Measurements from ENCODE around the gene SLC6A3.
A peak's percentile ranks its signal among the peaks of the same experiment; 100 is the strongest.

The SLC6A3 gene

DNA sequence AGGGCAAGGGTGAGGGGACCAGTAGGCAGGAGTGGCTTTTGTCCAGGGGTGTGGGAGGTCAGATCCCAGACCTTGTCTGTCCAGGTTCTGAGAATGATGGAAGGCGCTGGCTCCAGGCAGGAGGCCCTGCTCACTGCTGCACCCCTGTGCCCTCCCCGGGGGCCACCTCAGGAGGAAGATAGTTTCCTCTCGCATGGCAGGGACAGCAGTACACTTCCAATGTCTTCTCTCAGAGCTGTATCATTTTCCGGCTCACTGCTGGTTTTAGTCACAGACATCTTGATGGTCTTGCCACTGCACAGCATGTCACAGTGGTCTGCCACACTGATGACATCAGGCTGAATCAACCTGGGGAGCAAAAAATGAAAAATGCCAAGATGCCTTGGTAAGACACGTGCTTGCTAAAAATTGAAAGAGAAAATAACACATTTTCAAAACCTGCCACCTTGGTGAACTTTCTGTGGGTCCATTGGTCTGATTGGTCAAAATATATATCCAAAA is 3.3 kb upstream of the SLC6A3 start:
- no CpG with 5 or more reads among the region's 5 CpGs for WGBS (ENCODE audit: insufficient coverage, insufficient read length)
- Histone ChIP-seq H3K4me3 (ENCODE audit: low read length) (no peak overlapping the region), H3K27me3 (ENCODE audit: control insufficient read depth, insufficient read depth, low read length) (peaks cover 31% of the 10 kb centered on the region), H3K27ac (ENCODE audit: low read length) (no peak overlapping the region), H3K4me1 (ENCODE audit: control insufficient read depth, insufficient read depth, low read length) (no peaks in the 10 kb centered on the region), H3K9me3 (ENCODE audit: control insufficient read depth, insufficient read depth, low read length) (no peaks in the 10 kb centered on the region), H3K36me3 (ENCODE audit: control insufficient read depth, insufficient read depth, low read length) (no peaks in the 10 kb centered on the region)
- no peak for DNase-seq (ENCODE audit: low read depth, low spot score)

- WGBS (ENCODE audit: insufficient coverage, insufficient read length) = no CpG with 5 or more reads among the region's 16 CpGs
- Histone ChIP-seq H3K9me3 (ENCODE audit: control insufficient read depth, insufficient read depth, low read length) (no peaks in the 10 kb centered on the region), H3K4me1 (ENCODE audit: control insufficient read depth, insufficient read depth, low read length) (no peaks in the 10 kb centered on the region), H3K27ac (ENCODE audit: low read length) (no peak overlapping the region), H3K36me3 (ENCODE audit: control insufficient read depth, insufficient read depth, low read length) (no peaks in the 10 kb centered on the region), H3K27me3 (ENCODE audit: control insufficient read depth, insufficient read depth, low read length) (peaks cover 37% of the 10 kb centered on the region), H3K4me3 (ENCODE audit: low read length) (no peak overlapping the region)
- DNase-seq (ENCODE audit: low read depth, low spot score) = no peak
Measured at GRCh38 chr5:1447671-1448361, 2.6 kb upstream of the SLC6A3 start.

DNA sequence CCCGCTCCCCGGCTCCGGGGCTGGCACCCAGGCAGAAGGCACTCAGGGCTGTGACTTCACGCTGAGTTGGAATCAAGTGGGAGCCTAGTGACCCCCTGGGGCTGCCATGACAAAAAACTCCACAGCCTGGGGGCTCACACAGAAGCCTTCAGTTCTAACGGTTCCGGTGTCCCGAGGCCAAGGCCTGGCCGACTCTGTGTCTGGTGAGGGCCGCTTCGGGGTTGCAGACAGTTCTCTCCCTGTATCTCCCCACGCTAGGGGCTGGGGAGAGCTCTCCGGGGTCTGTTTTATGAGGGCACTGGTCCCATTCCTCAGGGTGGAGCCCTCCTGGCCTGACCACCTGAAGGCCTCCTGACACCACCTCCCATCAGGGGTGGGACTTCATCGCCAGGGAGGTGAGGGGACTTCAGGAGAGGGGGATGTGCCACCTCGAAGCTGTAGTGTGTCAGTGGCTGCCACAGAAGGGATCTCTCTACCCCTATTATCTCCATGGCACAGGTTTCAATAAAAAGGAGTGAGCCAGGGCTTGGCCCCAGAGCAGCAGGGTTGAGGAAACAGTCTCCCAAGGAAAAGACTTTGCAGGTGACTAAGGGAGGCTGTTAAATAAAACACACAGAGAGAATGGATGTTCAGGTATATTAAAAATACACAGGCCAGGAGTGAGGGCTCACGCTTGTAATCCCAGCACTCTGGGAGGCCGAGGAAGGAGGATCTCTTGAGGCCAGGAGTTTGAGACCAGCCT is 1.5 kb upstream of the SLC6A3 start:
- Histone ChIP-seq H3K27me3 (ENCODE audit: control insufficient read depth, insufficient read depth, low read length) (peaks cover 39% of the 10 kb centered on the region), H3K36me3 (ENCODE audit: control insufficient read depth, insufficient read depth, low read length) (no peaks in the 10 kb centered on the region), H3K4me3 (ENCODE audit: low read length) (no peak overlapping the region), H3K27ac (ENCODE audit: low read length) (no peak overlapping the region), H3K9me3 (ENCODE audit: control insufficient read depth, insufficient read depth, low read length) (no peaks in the 10 kb centered on the region), H3K4me1 (ENCODE audit: control insufficient read depth, insufficient read depth, low read length) (no peaks in the 10 kb centered on the region)
- no peak for DNase-seq (ENCODE audit: low read depth, low spot score)
- no CpG with 5 or more reads among the region's 16 CpGs for WGBS (ENCODE audit: insufficient coverage, insufficient read length)

DNA sequence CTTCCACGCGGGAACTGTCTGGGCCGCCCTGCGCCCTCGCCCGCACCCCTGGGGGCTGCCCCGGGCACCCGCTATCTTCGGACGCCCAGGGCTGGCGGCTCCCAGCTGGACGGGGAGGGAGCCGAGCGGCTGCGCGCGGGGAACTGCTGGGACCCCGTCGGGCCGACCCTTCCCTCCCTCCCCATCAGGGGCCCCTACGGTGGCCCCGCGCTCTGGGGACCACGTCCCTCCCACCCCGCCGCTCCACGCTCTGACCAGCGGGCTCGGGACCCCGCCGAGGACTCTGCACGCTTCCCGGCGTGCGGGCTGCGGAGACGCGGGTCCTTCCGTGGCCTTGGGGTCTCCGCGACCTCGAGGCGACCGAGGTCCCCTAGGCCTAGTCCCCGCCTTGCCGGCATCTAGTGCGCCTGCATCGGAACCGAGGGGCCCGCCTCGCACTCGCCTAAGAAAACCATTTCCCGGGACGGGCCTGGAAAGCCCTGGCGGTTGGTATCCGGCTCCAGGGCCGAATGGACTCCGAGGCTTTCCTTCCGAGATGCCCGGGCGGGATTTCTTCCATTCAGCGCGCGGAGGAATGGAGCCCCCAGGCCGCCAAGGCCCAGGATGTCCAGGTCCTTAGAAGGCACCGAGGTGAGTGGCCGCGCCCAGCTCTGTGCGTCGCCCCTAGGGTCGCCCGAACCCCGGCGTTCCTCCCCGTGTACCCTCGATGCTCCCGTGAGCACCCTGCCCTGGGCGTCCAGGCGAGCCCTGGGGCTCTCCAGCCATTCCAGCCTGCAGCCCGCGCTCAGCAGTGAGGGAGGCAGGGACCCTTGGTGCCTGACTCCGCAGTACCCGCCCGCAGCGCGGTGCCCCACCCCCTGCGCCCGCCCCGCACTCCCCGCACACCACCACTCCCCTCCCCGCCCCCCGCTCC is 705 bp upstream of the SLC6A3 start:
- no peak for DNase-seq (ENCODE audit: low read depth, low spot score)
- peaks cover 39% of the 10 kb centered on the region for H3K27me3 ChIP-seq (ENCODE audit: control insufficient read depth, insufficient read depth, low read length)
- H3K4me3 ChIP-seq (ENCODE audit: low read length) = peak overlapping the region; percentile 51; the same call in 1 of the 2 replicates
- H3K9me3 ChIP-seq (ENCODE audit: control insufficient read depth, insufficient read depth, low read length) = no peaks in the 10 kb centered on the region
- no peak overlapping the region for H3K27ac ChIP-seq (ENCODE audit: low read length)
- WGBS (ENCODE audit: insufficient coverage, insufficient read length) = no CpG with 5 or more reads among the region's 92 CpGs
- no peaks in the 10 kb centered on the region for H3K36me3 ChIP-seq (ENCODE audit: control insufficient read depth, insufficient read depth, low read length)
- H3K4me1 ChIP-seq (ENCODE audit: control insufficient read depth, insufficient read depth, low read length) = no peaks in the 10 kb centered on the region

DNA sequence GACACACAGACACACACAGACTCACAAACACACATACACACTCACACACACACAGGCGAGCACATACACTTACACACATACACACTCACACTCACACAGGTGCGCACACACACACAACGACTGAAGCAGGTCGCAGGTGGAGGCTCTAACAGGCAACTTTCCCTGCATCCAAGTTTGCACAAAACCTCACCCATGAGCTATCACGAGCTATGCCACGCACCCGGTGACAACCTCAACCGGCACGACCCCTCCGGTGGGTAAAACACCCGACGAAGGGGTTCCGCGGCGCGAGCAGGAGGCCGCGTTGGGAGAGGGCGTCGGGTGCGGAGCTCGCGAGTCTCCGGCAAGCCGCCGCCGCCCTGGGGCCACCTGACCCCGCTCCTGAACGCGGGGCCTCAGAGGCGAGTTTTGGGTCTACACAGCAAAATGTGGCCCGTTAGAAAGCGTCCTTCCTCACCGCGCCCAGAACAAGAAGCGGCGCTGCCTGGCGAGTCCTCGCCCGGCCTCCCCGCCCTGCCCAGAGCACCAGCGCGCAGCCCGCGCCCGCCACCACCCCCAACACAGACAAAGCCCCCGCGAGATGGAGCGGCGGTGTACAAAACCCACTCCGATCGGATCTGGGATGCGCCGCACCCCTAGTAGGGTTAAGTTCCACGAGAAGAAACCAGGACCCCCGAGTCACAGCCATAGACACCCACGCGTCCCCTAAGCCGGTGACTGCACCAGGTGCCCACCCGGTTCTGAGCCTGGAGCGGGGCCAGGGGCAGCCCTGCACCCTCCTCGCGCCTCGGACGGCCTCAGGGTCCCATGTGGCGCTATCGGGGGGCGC is 665 bp downstream of the SLC6A3 start:
- Histone ChIP-seq H3K4me1 (ENCODE audit: control insufficient read depth, insufficient read depth, low read length) (no peaks in the 10 kb centered on the region), H3K27me3 (ENCODE audit: control insufficient read depth, insufficient read depth, low read length) (peaks cover 39% of the 10 kb centered on the region), H3K9me3 (ENCODE audit: control insufficient read depth, insufficient read depth, low read length) (no peaks in the 10 kb centered on the region), H3K36me3 (ENCODE audit: control insufficient read depth, insufficient read depth, low read length) (no peaks in the 10 kb centered on the region), H3K4me3 (ENCODE audit: low read length) (peak overlapping the region; percentile 19; the same call in 1 of the 2 replicates), H3K27ac (ENCODE audit: low read length) (no peak overlapping the region)
- no peak for DNase-seq (ENCODE audit: low read depth, low spot score)
- WGBS (ENCODE audit: insufficient coverage, insufficient read length) = no CpG with 5 or more reads among the region's 68 CpGs

- Histone ChIP-seq H3K4me3 (ENCODE audit: low read length) (no peak overlapping the region), H3K27me3 (ENCODE audit: control insufficient read depth, insufficient read depth, low read length) (peaks cover 39% of the 10 kb centered on the region), H3K27ac (ENCODE audit: low read length) (no peak overlapping the region), H3K36me3 (ENCODE audit: control insufficient read depth, insufficient read depth, low read length) (no peaks in the 10 kb centered on the region), H3K4me1 (ENCODE audit: control insufficient read depth, insufficient read depth, low read length) (no peaks in the 10 kb centered on the region), H3K9me3 (ENCODE audit: control insufficient read depth, insufficient read depth, low read length) (no peaks in the 10 kb centered on the region)
- no peak for DNase-seq (ENCODE audit: low read depth, low spot score)
- no CpG with 5 or more reads among the region's 15 CpGs for WGBS (ENCODE audit: insufficient coverage, insufficient read length)
Measured at GRCh38 chr5:1443991-1444360, 1.3 kb downstream of the SLC6A3 start.

- Histone ChIP-seq H3K27ac (ENCODE audit: low read length) (no peak overlapping the region), H3K4me1 (ENCODE audit: control insufficient read depth, insufficient read depth, low read length) (no peaks in the 10 kb centered on the region), H3K4me3 (ENCODE audit: low read length) (no peak overlapping the region), H3K27me3 (ENCODE audit: control insufficient read depth, insufficient read depth, low read length) (peaks cover 39% of the 10 kb centered on the region), H3K9me3 (ENCODE audit: control insufficient read depth, insufficient read depth, low read length) (no peaks in the 10 kb centered on the region), H3K36me3 (ENCODE audit: control insufficient read depth, insufficient read depth, low read length) (no peaks in the 10 kb centered on the region)
- no peak for DNase-seq (ENCODE audit: low read depth, low spot score)
- WGBS (ENCODE audit: insufficient coverage, insufficient read length) = no CpG with 5 or more reads among the region's 9 CpGs
Measured at GRCh38 chr5:1443171-1443570, 2.1 kb downstream of the SLC6A3 start.

- peaks cover 36% of the 10 kb centered on the region for H3K27me3 ChIP-seq (ENCODE audit: control insufficient read depth, insufficient read depth, low read length)
- H3K4me3 ChIP-seq (ENCODE audit: low read length) = no peak overlapping the region
- H3K9me3 ChIP-seq (ENCODE audit: control insufficient read depth, insufficient read depth, low read length) = no peaks in the 10 kb centered on the region
- H3K4me1 ChIP-seq (ENCODE audit: control insufficient read depth, insufficient read depth, low read length) = no peaks in the 10 kb centered on the region
- no peak for DNase-seq (ENCODE audit: low read depth, low spot score)
- WGBS (ENCODE audit: insufficient coverage, insufficient read length) = no CpG with 5 or more reads among the region's 36 CpGs
- no peak overlapping the region for H3K27ac ChIP-seq (ENCODE audit: low read length)
- no peaks in the 10 kb centered on the region for H3K36me3 ChIP-seq (ENCODE audit: control insufficient read depth, insufficient read depth, low read length)
Measured at GRCh38 chr5:1442222-1443145, 2.8 kb downstream of the SLC6A3 start.

GRCh38 chr5:1441166-1441865 is 3.9 kb downstream of the SLC6A3 start:
- Histone ChIP-seq H3K4me3 (ENCODE audit: low read length) (no peak overlapping the region), H3K27ac (ENCODE audit: low read length) (no peak overlapping the region), H3K9me3 (ENCODE audit: control insufficient read depth, insufficient read depth, low read length) (no peaks in the 10 kb centered on the region), H3K4me1 (ENCODE audit: control insufficient read depth, insufficient read depth, low read length) (no peaks in the 10 kb centered on the region), H3K36me3 (ENCODE audit: control insufficient read depth, insufficient read depth, low read length) (no peaks in the 10 kb centered on the region), H3K27me3 (ENCODE audit: control insufficient read depth, insufficient read depth, low read length) (peaks cover 28% of the 10 kb centered on the region)
- DNase-seq (ENCODE audit: low read depth, low spot score) = no peak
- no CpG with 5 or more reads among the region's 24 CpGs for WGBS (ENCODE audit: insufficient coverage, insufficient read length)
